Inflammatory macrophage (primary cell): ENCODE measurements around the gene DLG4.
"Not testable (repeated sequence)": the region's sequence is repeated elsewhere in the genome, so short reads cannot be mapped to it uniquely, and the experiment has no call there.

ENCODE experiments used
- DNase-seq, 2 donors: peaks; one replicate each; pipeline ENCODE4 v3.0.0-alpha.2; 2020 to 2022

Gene DLG4

DNA sequence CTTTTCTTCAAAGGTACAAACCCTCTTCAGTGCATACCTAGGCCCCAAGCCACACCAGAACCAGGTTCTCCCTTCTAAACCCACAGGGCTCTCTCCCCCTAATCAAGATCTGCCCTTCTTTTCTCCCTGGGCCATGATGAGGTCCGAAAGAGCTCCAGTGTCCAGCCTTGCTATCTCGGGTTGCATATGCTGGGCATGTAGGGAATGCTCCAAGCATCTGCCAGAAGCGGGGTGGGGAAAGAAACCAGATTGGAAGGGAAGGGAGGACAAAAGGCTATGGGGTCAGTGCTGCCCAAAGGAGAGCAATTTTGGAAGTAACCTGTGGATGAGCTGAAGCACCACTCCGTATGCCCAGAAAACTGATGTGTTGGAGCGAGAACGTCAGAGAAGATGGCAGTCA, 29.6 kb upstream of the DLG4 start:
- DNase-seq, result no peak

DNA sequence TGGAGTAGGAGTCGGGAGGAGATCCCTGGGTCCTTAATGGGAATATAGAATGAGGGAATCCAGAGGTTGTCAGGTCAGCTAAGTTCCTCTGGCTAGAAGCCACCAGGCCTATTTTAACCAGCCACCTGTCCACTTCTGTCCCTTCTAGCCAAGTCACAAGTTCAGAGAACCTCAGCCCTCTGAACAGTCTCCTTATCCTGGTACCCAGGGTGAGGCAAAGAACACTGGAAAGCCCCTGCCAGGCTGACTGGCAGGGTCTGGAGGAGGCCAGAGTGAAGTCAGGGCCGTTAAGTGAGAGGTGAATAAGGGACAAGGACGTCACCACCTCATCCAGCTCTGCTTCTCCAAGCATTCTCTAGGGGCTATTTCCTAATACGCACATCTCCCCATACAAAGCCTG, 29.2 kb upstream of the DLG4 start:
- DNase-seq, result no peak

- no peak for DNase-seq
Measured at GRCh38 chr17:7246779-7247178, 27.1 kb upstream of the DLG4 start.

GRCh38 chr17:7243838-7244237, 24.2 kb upstream of the DLG4 start:
- DNase-seq, result not testable (repeated sequence)

GRCh38 chr17:7243453-7243729, 23.8 kb upstream of the DLG4 start:
- peak in 1 of 2 donors; percentile 6 for DNase-seq

GRCh38 chr17:7242717-7243452, 23.2 kb upstream of the DLG4 start:
- peak; percentile 94 to 96 for DNase-seq

GRCh38 chr17:7241783-7242716, 22.4 kb upstream of the DLG4 start, which contains the start of gene GABARAP:
Gene GABARAP (minus strand): TSS chr17:7242449. CDS start chr17:7242330, 119 bp downstream.
- DNase-seq, result peak; percentile 92 to 94

DNA sequence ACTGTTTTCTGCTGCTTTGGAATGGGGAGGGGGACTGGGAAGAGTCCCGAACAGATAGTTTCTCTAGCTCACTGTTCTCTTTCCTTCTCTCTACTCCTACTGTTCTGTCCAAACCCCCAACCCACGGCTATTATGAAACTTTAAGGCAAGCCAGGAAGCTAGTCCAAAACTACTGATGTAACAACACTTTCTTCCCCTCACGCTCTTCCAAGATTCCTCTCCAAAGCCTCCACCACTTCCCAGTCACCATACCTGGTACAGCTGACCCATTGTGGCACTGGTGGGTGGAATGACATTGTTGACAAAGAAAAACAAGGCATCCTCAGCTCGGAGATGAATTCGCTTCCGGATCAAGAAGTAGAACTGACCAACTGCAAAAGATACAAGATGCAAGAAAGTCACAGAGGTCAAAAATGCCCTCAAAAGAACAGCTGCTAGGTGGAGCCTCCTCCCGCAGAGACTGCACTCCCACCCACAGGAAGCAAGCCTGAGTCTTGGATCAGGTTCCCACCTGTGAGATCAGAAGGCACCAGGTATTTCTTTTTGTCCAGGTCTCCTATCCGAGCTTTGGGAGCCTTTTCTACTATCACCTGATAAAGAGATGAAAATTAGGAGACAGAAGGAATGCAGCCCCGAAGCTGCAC, 21.6 kb upstream of the DLG4 start:
- DNase-seq, result peak in 1 of 2 donors; percentile 51

DNA sequence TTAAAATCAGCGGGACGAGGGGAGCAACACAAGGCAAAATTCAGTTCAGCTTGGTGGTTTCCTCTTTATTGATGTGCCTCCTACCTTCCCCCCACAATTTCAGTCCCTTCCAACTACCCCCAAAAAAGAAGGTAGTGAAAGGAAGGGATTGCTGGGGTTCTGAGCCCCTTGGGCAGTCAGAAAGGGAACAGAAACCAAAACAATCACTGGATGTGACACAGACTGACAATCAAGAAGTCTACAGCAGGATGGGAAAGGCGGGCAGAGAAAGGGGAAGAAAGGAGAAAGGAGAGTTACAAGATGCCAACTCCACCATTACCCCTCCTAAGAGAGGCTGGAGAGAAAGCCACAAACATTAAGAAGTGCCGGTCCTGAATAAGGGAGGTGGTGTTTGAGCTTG, 20.7 kb upstream of the DLG4 start:
- peak; percentile 48 to 64 for DNase-seq

DNA sequence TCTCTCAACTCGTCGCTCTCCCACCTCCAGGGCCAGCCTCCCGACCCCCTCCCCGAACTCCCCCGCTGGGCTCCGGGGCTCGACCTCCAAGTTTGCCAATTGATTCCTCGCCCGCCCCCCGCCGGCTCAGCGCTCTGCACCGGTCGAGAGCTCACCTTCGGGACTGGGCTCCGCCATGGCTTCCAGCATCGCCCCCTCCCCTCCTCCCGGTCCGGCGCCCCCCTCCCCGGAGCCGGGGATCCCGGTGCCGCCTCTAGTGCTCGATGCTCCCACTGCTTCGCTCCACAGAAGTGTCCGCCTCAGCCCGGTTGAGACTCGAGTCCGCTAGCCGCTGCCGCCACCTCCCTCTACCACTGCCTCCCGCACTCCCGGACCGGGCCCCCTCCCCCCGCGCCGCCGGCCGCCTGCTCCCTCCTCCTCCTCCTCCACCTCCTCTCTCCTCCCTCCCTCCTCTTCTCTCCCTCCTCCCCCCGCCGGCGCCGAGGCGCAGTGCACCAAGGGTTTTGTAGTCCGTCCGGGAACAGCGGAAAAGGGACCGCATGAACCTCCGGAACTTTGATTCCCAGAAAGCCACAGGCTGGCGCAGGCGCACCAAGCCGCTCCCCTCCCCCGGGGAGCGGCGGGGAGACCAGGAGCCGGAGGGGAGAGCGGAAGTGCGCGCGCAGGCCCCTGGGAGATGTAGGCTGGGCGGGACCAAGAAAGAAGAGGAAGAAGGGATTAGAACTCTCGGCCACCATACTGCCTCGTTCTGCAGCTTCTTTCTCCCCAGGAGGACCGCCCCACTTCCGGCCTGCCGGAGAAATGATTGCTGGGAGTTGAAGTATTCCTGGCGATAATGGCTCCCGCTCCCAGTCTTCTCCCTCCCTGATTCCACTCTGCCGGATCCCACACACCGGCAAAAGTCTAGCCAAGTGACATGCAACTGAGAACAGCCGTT, 19.7 kb upstream of the DLG4 start, which contains the start of gene PHF23:
Gene PHF23 (minus strand): TSS at position 367 of the 937 bp plus-strand sequence. CDS start 178 bp downstream, at position 189.
- DNase-seq, result peak; percentile 99 to 100

DNA sequence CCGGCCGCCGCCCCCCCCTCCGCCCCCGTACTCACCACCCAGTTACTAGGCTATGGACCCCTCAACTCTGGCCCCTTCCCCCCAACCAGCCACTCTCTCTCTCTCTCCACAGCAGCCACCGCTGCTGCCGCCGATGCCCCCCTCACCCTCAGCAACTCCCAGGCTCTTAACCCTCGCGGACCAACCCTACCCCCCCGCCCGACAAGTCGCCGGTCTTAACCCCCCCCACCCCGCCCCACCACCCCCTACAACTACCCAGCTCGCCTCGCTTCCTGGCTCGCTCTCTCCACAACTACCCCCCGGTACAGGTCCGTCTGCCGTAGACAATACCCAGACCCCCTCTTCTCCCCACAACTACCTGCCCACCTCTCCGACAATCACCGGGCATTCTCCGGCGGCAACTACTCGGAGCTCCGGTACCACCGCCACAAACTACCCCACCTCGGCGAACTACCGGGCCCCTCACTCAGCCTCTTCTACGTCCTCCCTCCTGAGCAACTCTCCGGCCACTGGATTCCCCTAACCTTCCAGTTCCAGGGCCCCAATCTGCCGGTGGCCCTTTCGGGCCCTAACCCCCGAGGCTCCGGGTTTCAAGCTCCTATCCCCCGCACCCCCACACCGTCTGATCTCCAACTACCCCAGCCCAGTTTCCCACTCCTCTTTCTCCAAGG, 18.9 kb upstream of the DLG4 start:
- peak in 1 of 2 donors; percentile 4 for DNase-seq

DNA sequence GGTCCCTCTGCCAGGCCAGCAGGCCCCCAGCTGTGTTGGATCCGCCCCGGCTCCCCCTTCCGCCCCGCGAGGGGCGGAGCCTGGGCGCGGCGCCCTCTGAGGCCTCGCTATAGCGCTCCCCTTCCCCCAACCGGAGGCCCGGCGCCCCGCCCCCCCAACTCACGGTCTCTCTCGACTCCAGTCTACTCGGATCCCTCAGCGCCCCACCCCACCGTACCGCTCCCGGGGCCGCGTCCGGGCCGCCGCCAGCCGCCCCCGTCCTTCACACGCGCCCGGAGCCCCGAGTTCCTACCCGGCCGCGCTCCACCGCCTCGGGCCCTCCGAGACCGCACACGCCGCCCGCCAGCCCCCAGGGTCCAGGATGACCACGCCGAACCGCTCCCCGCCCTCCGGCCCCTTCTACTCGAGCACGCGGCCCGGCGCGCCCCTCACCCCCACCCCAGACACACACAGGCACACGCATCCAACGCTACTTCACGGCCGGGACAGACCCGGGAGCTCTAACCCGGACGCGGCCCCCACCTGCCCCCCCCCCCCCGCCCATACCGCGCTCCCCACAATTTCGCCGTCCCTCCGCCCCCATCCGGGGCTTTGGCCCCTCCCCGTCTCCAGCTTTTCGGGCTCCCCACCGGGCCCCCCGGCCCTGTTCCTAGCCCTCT, 18.3 kb upstream of the DLG4 start:
- peak; percentile 61 to 71 for DNase-seq

GRCh38 chr17:7237266-7237760, 17.7 kb upstream of the DLG4 start:
- DNase-seq, result no peak

GRCh38 chr17:7236808-7237207, 17.2 kb upstream of the DLG4 start:
- no peak for DNase-seq

DNA sequence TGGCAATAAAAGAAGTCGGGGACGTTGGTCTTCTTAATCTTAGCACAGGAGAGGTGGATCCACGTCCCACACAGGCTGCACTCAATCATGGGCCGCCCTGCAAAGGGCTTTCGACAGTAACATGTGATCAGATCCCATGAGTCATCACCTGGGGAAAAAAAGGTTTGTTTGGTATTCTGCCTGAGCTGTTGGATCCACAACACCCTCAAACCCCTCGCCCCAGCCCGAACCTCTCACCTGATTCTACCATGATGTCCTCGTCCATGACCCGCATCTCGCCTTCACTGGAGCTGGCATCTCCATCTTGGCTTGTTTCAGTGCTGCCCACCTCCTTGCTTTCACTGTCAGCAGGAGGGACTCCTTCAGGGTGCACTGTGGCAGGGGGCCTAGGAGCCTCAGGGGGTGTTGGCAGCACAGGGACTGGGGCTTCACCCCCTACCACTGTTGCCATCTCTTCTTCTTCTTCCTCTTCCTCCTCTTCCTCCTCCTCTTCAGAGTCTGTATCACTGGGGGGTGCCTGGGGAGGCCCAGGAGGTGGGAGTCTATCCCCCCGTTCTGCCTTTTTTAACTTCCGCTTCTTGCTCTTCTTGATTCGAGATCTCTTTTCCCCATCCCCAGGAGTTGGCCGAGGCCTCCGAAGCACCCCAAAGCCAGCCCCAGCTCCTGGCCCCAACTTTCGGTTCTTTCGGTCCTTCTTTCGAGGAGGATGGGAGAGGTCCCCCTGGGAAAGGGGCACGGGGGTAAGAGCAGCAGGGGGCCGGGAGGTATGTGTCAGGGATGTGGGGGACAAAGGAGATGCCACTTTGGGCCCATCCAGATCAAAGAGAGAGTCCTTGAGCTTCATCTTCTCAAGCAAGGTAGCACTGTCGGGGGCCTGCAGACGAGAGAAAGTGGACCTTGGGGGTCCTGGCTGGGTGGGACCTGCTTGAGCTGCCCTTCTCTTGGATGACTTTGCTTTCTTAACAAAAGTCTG, 16.3 kb upstream of the DLG4 start:
- peak in 1 of 2 donors; percentile 60 for DNase-seq

- peak; percentile 92 to 95 for DNase-seq
Measured at GRCh38 chr17:7234083-7234951, 14.7 kb upstream of the DLG4 start, which contains the start of gene DVL2. Gene DVL2 (minus strand): TSS chr17:7234517. CDS start chr17:7234262, 255 bp downstream.

- no peak for DNase-seq
Measured at GRCh38 chr17:7233701-7234082, 14.1 kb upstream of the DLG4 start.

DNA sequence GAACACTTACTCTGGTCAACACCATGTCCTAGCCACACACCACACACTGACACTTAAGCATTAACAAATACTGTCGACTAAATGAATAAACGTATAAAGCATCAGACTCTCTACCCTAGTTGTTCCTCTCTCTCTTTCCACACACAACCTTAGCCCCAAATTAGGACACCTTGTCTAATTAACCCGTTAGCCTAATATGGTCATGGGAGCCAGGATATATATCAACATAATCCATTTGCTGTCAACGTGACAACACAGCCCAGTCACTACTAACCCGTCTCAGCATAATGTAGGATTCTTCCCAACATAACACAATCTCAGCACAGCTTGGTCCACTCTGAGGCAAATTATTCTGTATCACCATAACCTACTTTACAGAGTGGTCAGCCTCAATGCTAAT, 12.5 kb upstream of the DLG4 start:
- DNase-seq, result no peak
